ELR (cell line): ENCODE measurements around the gene BICRAL.
"Not testable (repeated sequence)": the region's sequence is repeated elsewhere in the genome, so short reads cannot be mapped to it uniquely, and the experiment has no call there.

Experiments
- DNase-seq: peaks from one replicate; pipeline ENCODE4 v3.0.0-alpha.2; 2015; ENCODE audit warnings: low read depth

The BICRAL gene, protein sequence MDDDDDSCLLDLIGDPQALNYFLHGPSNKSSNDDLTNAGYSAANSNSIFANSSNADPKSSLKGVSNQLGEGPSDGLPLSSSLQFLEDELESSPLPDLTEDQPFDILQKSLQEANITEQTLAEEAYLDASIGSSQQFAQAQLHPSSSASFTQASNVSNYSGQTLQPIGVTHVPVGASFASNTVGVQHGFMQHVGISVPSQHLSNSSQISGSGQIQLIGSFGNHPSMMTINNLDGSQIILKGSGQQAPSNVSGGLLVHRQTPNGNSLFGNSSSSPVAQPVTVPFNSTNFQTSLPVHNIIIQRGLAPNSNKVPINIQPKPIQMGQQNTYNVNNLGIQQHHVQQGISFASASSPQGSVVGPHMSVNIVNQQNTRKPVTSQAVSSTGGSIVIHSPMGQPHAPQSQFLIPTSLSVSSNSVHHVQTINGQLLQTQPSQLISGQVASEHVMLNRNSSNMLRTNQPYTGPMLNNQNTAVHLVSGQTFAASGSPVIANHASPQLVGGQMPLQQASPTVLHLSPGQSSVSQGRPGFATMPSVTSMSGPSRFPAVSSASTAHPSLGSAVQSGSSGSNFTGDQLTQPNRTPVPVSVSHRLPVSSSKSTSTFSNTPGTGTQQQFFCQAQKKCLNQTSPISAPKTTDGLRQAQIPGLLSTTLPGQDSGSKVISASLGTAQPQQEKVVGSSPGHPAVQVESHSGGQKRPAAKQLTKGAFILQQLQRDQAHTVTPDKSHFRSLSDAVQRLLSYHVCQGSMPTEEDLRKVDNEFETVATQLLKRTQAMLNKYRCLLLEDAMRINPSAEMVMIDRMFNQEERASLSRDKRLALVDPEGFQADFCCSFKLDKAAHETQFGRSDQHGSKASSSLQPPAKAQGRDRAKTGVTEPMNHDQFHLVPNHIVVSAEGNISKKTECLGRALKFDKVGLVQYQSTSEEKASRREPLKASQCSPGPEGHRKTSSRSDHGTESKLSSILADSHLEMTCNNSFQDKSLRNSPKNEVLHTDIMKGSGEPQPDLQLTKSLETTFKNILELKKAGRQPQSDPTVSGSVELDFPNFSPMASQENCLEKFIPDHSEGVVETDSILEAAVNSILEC

DNA sequence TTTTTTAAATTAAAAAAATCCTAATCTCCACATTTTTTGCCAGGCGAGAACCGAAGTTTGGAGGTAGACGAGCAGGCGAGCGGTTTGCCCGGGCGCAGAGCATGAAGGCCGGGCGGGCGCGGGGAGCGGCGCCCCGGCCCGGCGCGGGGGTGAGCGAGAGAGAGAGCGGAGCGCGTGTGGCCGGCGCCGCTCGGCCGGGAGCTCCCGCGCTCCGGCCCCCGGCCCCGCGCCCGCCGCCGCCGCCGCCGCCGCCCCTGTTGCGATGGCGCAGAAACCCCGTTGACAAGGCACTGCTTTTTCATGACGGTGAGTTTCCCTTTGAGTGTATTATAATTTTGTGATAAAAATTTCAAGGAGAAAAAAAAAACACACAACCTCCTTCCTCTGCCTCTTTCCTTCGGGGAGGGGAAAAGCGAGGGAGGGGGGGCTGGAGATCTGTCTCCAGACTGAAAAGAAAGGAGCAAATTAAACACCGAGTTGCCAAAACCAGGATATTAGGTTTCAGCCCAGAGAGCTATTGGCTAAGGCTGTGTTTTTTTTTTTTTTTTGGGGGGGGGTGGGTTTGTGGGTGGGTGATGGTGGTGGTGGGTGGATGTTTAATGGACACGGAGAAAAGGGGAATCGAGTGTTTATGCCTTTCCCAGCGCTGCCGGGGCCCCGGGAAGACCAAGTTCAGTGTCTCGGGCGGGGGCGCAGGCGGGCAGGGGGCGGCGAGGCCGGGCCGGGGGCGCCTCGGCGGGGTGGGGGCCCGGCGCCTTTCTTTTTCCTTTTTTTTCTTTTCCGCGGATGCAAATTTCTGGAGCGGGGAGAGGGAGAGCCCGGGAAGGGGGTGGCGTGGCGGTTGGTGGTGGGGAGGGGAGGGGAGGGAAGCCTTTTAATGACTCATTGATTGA, at the start of gene BICRAL:
Gene BICRAL, plus strand, starts transcription at position 257 of the 893 bp plus-strand sequence. CDS start 39,971 bp downstream, outside the sequence.
- peak; percentile 81 for DNase-seq

GRCh38 chr6:42733867-42734481, 47.9 kb upstream of the BICRAL start:
- DNase-seq, result not testable (repeated sequence)

DNA sequence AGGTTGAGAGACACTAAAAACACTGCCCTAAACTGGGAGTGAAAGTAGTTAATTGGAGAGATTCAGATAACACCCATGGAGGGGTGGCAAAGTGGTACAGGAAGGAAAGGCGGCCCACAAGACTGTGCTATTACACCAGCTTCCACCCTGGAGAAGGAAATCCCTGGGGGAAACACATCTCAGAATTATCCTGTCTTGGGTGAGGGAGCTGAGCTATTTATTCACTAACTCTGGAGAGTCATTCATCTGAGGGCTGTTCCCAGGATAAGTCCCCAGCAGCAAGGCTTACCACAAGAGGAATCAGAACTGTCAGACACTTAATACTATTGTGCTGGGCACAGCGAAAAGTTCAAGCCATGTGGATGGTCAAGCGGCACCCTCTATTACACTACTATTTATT, 45.9 kb upstream of the BICRAL start:
- DNase-seq, result no peak

GRCh38 chr6:42740725-42741124, 41.1 kb upstream of the BICRAL start:
- DNase-seq, result no peak

GRCh38 chr6:42742116-42742894, 39.5 kb upstream of the BICRAL start:
- DNase-seq, result peak; percentile 57

DNA sequence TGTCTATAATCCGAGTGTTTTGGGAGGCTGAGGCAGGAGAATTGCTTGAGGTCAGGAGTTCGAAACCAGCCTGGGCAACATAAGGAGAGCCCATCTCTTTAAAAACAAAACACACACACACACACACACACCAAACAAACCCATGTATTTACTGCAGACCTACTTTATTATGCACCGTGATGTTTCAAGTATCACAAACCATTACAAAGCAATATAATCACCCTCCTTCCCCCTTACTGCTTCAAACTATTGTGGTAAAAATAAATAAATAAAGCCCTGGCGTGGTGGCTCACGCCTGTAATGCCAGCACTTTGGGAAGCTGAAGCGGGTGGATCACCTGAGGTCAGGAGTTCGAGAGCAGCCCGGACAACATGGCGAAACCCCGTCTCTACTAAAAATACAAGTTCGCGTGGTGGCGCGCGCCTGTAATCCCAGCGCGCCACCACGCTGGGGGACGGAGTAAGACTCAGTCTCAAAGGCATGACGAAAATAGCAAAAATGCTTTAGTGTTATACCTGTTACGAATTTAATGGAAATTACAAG, 37.4 kb upstream of the BICRAL start:
- DNase-seq, result no peak

DNA sequence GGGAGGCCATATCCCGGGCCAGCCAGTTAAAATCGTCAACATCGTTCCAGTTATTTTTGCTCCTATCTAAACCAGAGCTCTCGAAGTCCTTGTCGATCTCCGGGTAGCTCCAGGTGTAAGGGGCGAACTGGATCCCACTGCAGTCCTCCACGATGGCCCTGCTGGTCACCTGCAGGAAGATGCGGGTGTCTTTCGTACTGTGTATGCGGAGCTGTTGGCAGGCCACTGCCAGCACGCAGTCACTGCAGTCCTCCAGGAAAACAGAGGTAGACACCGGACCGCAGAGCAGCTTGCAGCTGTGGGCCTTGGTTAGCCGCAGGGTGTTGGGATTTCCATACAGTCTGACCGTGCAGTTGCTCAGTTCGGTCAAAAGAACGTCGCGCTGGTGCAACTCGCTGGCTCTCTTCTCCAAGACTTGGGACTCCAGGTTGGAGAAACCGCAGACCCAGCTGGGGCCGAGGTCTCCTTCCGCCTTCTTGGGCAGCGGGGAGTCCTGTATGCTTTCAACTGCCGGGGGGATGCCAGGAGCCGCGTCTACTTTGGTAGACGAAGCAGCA, 36.7 kb upstream of the BICRAL start:
- peak; percentile 54 for DNase-seq

DNA sequence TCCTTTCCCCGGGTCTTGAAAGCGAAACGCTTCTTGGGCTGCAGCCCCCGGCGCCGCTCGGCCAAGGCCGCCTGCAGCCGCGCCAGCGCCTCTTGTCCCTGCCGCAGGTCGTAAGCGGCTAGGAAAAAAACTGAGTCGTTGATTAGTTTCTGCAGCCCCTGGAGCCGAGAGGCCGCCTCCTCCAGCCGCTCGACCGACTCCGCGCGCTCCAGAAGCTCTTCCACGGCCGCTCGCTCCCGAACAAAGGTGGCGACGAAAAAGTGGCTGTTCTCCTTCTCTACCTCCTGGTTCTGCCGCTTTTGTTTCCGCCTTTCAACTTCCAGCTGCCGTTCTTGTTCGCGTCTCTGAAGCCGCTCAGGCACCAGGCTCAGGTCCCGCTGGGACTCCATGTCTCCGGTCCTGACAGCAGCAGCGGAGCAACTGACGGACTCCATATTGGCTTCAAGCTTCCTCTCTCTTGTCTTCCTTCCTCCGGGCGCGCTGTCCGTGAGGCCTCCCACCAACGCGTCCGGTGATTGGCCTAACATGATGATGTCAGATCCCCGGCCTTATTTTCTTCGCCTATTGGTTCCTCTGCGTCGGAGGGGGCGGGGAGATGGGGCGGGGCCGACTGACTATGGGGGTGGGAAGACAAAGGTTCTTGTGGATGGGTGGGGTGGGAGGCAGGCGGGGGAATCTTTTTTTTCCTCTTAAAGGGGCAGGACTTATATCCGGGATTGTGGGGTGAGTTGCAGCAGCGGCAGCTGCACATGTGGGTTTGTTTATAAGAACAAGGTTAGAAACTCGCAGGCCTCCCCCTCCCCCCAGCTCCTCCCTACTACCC, 36.0 kb upstream of the BICRAL start, which contains the start of gene TBCC:
Gene TBCC, minus strand, starts transcription at position 464 of the 823 bp plus-strand sequence. Its CDS starts 30 bp downstream, at position 434.
- DNase-seq, result peak; percentile 99

DNA sequence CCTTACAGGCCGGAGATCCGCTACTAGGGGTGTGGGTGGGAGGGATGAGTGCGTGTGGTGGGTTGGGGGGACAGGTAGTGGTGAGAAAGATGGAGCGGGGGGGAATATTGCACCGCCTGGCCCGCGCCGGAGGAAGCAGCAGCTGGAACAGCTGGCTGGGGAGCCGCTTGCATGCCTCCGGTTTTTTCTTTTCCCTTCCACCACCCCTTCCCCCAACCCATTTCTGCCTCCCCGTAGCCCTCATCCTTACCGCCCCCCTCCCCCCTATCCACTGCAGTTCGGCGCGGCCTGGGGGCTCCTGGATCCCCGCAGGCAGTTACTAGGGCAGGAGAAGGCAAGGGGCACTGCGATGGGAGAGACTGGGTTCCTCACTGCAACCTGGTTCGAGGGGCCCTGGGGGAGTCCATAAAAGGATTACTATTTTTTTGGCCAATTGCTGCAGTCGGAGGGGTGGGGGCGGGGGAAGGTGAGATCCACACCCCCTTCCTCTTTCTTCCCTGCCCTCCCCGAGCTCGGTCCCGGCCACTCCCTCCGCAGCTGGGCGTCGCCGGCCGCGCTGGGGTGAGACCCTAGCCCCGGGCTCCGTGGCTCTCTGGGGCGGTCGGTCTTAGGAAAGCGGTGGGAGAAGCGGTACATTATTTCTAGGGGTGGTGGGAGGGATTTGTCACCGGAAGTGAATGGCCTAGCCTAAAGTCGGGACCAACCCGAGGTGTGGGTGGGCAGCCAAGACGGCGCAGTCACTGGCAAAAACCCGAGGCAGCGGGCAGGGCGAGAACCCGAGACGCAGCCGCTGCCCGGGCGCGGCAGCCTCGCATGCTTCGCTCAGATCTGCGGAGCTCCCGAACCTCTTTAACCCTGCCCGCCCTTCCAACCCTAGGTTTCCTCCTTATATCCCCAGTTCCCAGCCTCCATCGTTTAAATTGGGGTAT, 35.1 kb upstream of the BICRAL start:
- peak; percentile 93 for DNase-seq

DNA sequence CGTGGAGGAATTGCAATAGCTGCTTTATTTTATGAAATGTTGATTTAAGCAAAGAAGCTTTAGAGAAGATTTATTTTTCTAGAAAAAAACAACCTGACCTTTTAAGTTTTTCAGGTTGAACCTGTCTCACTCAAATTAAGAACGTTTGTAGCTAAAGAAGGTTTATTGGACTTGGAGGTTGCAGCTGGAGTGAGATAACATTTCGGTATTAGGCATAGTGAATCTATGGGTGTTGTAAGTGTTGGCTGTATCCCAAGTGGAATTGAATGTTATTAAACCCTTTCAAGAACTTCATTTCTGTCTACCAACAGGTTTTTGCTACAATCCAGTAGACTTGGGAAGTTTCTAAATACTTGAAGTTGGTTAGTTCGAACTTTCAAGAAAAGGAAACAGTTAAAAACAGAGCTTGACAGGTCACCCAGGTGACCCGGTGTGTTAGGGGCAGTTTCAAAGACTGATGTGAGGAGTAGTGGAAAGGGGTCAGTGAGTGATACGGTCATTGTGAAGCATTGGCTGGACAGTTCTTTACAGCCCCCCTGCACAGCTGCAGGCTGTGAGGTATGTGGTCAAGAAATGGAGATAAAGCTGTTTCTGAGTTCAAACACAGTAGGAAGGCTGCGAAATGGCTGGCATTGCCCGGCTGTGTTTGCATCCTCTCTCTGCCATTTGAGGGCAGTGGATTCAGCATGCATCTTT, 33.5 kb upstream of the BICRAL start:
- DNase-seq, result no peak

DNA sequence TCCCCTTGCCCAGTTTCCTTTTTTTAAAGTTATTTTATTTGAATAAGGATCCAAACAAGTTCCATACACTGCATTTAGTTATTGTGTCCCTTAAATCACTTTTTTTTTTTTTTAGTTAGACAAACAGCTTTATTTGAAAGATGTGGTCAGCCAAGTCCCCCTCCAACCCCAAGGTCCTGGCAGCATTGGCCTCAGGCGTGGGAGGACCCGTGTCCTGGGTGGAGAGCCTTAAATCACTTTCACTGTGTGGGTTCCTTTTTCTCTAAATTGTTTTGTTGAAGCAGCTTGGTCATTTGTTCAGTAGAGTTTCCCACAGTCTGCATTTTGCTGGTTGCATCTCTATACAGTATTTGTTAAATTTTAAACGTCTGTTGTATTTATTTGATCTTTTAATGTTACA, 30.8 kb upstream of the BICRAL start:
- DNase-seq, result no peak

DNA sequence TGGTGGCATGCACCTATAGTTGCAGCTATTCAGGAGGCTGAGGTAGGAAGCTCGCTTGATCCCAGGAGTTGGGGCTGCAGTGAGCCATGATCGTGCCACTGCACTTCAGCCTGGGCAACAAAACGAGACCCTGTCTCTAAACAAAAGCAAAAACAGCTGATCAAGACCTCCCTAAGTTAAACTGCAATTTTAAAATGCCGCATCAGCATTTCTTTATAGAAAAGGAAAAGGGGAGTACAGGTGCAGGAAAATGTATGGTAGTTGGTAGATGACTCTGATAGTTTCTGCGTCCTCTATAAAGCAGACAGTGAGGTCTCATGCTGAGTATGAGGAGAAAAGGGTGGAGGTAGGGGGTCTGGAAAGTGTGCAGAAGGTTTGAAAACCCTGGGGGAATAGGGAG, 27.1 kb upstream of the BICRAL start:
- no peak for DNase-seq

- DNase-seq, result no peak
These were observed 25.1 kb upstream of the BICRAL start for GRCh38 chr6:42756722-42757121.

DNA sequence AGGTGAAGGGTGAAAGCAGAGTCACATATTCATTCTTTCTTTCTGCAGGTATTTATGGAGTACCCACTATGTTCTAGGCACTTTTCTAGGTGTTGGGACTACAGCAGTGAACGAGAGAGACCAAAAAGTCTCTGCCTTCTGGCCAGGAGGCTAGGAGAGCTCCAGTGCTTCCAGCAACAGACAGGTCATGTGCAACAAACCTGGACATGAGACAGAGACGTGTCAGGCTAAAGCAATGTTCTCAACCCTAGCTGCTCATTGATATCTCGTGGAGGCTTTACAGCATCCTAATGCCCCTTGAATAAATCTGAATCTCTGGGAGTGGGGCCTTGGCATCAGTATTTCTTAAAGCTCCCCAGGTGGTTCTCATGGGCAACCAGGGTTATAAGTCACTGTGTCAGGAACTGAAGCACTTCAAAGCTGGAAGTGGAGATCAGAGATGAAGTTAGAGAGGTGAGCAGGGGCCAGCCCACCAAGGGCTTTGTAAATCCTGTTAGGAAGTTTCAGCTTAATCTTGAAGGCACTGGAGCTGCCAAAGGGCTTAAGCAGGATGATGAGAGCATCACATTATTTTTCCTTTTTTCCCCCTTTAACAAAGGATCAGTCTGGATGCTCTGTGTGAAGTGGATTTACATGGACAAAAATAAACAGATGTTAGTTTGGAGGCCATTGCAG, 23.0 kb upstream of the BICRAL start:
- no peak for DNase-seq

DNA sequence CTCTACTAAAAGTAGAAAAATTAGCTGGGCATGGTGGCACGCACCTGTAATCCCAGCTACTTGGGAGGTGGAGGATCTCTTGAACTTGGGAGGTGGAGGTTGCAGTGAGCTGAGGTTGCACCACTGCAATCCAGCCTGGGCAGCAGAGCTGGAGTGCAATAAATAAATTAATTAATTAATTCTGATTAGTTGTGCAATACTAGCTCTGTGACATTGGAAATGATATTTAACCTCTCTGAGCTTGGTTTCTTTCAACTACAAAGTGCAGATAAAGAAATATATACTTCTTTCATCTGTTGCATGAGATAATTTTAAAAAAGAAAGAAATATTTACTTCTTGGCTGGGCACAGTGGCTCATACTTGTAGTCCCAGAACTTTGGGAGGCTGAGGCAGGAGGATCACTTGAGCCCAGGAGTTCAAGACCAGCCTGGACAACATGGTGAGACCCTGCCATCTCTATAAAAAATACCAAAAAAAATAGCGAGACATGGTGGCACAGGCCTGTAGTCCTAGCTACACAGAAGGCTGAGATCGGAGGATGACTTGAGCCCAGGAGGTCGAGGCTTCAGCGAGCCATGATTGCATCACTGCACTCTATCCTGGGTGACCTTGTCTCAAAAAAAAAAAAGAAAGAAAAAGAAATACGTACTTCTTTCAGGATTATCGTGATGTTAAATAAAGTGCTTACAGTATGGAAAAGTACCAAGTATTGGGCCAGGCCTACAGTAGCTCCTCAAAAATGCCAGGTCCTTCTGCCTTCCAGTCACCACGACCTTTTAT, 20.4 kb upstream of the BICRAL start:
- DNase-seq, result no peak
